GM13977 (cell line): ENCODE measurements around the gene SPATA2.

ENCODE experiments used
- DNase-seq: peaks from one replicate; pipeline ENCODE4 v3.0.0; 2012; ENCODE audit warnings: low spot score
- in situ Hi-C: fragments of 300-500 bp; cut with MboI; formaldehyde crosslinking; loops from one replicate; pipeline ENCODE4 v1.12.0; 2022; ENCODE audit warnings: low sequenced_read_pairs, low pct_unique_long_range_greater_than_20kb, mixed read lengths, inconsistent platforms; ENCODE audit not compliant: unreplicated experiment
- TF ChIP-seq, protein P1 (sequence below): IDR thresholded peaks from 2 replicates; pipeline ENCODE4 v1.5.1; 2012; ENCODE audit warnings: mild to moderate bottlenecking, control low read depth; ENCODE audit not compliant: insufficient read depth; ENCODE audit errors: extremely low read depth, missing control alignments

Gene SPATA2

DNA sequence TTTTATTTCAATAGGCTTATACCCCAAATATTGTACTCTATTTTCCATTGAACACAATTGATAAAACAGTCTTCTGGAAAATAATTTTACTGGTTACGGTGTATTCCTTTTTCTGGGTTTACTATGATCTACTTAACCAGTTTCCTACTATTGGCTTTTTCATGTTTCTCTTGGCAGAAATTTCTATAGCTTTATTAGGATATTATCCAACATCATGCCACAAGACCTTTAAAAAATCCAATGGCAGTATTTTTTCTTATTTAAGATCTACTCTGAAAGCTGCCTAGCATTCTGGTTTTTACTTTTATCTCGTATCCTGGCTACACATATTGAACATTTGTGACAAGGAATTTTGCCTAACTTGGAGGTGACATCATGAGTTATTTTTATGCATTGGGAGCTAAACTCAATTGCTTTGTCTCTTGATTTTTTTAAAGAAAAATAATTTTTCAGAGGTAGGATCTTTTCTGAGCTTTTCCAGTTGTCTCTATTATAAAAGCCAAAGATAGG lies 57.2 kb downstream of the SPATA2 start:
- DNase-seq = no peak
- TF ChIP-seq, protein P1, sequence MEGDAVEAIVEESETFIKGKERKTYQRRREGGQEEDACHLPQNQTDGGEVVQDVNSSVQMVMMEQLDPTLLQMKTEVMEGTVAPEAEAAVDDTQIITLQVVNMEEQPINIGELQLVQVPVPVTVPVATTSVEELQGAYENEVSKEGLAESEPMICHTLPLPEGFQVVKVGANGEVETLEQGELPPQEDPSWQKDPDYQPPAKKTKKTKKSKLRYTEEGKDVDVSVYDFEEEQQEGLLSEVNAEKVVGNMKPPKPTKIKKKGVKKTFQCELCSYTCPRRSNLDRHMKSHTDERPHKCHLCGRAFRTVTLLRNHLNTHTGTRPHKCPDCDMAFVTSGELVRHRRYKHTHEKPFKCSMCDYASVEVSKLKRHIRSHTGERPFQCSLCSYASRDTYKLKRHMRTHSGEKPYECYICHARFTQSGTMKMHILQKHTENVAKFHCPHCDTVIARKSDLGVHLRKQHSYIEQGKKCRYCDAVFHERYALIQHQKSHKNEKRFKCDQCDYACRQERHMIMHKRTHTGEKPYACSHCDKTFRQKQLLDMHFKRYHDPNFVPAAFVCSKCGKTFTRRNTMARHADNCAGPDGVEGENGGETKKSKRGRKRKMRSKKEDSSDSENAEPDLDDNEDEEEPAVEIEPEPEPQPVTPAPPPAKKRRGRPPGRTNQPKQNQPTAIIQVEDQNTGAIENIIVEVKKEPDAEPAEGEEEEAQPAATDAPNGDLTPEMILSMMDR = no peak
- in situ Hi-C loops = loop anchor here (25.0 kb wide), 1 partner anchor 521 kb away; no protein-coding TSS in a partner anchor

DNA sequence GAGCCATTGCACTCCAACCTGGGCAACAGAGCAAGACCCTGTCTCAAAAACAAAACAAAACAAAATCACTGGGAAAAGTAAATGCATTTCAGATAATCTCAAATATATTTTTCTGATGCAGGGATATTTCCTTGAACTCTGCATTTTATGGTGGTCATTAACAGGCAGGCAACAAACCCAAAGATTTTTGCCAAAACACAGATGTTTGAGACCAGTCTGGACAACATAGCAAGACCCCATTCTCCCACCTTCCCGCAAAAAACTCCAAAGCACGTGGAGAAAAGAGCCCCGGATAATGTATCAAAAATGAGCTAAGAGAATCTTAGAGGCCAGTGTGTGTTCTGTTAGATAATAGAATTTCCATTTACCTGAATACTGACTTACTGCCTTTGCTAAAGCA lies 58.4 kb downstream of the SPATA2 start:
- TF ChIP-seq, protein P1 = no peak
- in situ Hi-C loops = loop anchor here (25.0 kb wide), 1 partner anchor 520 kb away; no protein-coding TSS in a partner anchor

DNA sequence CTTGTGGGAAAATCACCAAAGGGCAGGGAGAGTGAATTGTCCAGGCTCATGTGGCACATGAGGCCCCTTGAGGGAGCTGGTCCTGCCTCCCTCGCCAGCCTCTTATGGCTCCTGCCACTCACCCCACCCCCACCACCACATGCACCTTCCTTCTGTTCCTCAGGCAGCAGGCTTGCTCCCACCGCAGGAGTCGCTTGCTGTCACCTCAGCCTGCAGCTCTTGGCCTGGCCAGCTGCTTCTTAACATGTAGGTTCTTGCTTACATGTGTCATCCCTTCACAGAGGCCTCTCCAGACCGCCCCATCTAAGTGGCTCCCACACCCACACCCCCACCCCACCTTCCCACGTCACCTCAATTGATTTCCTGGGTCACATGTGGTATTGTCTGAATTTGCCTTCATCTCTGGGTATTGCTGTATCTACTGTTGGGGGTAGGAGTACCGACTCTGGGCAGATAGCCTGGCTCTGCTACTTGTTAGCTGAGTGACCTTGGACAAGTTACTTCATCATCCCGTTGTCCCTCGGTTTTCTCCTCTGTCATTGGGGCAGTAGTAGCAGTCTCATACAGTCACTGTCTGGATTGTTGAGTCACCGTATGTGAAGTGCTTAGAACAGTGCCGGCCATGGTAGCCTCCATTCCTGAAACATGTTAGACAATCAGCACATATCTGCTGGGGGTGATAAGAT lies 61.0 kb downstream of the SPATA2 start:
- TF ChIP-seq, protein P1 = no peak
- no peak for DNase-seq
- in situ Hi-C loops = loop anchor here (25.0 kb wide), 1 partner anchor 517 kb away; no protein-coding TSS in a partner anchor

More for the DNA sequence above, 58.4 kb downstream of the SPATA2 start:
- DNase-seq = no peak

DNA sequence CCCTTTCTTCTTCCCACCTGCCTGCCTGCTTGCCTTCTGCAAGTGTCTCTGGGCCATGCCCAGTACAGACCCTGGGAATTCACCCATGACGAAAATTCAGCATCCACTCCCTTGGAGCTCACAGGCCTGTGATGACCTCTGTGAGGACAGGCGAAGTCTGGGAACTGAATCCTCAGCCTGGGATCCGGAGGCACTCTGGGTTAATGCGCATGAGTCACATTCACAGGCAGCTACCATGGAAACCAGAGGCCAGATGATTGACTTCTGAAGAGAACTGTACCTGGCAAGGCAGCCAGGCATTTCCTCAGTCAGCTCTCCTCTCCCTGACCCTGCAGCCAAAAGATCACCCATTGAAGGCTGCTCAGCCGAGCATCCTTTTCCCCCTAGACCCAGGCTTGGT lies 61.7 kb downstream of the SPATA2 start:
- in situ Hi-C loops = loop anchor here (25.0 kb wide), 1 partner anchor 516 kb away; no protein-coding TSS in a partner anchor
- TF ChIP-seq, protein P1 = no peak
- no peak for DNase-seq
